Fibroblast of the aortic adventitia (primary cell): Measurements from ENCODE around the gene RSRC1. TPM values are rescaled to one million over a fixed set of nuclear protein-coding genes. Genes with fewer than 3 reads are reported as not detected.
A peak's percentile ranks its signal among the peaks of the same experiment; 100 is the strongest.
"Not testable (repeated sequence)": the region's sequence is repeated elsewhere in the genome, so short reads cannot be mapped to it uniquely, and the experiment has no call there.

ENCODE experiments used
- DNase-seq: peaks from one replicate; pipeline ENCODE4 v3.0.0-alpha.2; 2010; ENCODE audit warnings: low read depth
- H3K4me3 ChIP-seq: 2 replicates; pipeline ENCODE4 v1.5.1; 2011; ENCODE audit warnings: low read depth, mild to moderate bottlenecking, control low read depth, low read length, moderate library complexity
- total RNA-seq: library from RNA; depleted of rRNA; stranded (reverse); fragments of >200 nt; gene quantifications from 2 replicates; pipeline ENCODE4 v1.2.3, GENCODE V29; 2012; ENCODE audit warnings: low replicate concordance
- TF ChIP-seq, protein P1 (sequence below): IDR thresholded peaks from 2 replicates; pipeline ENCODE4 v1.5.1; 2011; ENCODE audit warnings: mild to moderate bottlenecking, low read length, control low read depth, inconsistent platforms; ENCODE audit not compliant: insufficient read depth

The RSRC1 gene
- total RNA-seq, 1 donor = 45.8 TPM

DNA sequence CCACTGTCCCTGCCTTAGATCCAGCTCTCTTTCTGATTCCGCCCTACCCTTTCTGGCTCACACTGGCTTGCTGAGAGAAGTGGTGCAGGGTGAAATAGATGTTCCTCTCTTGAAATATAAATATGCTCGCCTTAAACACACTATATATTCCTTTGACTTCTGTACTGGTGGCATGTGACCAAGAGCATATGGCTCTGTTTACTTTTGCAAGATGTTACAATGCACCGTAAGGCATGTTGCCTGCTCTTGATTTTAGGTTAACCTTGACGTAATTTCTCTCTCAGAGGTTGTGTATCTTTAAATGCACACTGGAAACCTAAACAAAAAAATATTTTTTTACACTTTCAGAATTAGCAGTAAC is 749 bp downstream of the RSRC1 start:
- no peak for DNase-seq
- H3K4me3 ChIP-seq = peak overlapping the region; percentile 91
- TF ChIP-seq, protein P1, sequence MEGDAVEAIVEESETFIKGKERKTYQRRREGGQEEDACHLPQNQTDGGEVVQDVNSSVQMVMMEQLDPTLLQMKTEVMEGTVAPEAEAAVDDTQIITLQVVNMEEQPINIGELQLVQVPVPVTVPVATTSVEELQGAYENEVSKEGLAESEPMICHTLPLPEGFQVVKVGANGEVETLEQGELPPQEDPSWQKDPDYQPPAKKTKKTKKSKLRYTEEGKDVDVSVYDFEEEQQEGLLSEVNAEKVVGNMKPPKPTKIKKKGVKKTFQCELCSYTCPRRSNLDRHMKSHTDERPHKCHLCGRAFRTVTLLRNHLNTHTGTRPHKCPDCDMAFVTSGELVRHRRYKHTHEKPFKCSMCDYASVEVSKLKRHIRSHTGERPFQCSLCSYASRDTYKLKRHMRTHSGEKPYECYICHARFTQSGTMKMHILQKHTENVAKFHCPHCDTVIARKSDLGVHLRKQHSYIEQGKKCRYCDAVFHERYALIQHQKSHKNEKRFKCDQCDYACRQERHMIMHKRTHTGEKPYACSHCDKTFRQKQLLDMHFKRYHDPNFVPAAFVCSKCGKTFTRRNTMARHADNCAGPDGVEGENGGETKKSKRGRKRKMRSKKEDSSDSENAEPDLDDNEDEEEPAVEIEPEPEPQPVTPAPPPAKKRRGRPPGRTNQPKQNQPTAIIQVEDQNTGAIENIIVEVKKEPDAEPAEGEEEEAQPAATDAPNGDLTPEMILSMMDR = no peak

GRCh38 chr3:158111861-158112260 is 2.0 kb downstream of the RSRC1 start:
- H3K4me3 ChIP-seq = no peak overlapping the region
- TF ChIP-seq, protein P1 = no peak
- DNase-seq = no peak

DNA sequence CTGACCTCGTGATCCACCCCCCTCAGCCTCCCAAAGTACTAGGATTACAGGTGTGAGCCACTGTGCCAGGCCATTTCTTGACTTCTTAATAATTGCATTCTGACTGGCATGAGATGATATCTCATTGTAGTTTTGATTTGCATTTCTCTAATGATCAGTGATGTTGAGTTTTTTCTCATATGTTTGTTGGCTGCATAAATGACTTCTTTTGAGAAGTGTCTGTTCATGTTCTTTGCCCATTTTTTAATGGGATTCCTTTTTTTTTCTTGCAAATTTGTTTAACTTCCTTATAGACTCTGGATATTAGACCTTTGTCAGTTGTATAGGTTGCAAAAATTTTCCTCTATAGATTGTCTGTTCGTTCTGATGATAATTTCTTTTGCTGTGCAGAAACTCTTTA is 3.7 kb downstream of the RSRC1 start:
- not testable (repeated sequence) for DNase-seq, H3K4me3 ChIP-seq

DNA sequence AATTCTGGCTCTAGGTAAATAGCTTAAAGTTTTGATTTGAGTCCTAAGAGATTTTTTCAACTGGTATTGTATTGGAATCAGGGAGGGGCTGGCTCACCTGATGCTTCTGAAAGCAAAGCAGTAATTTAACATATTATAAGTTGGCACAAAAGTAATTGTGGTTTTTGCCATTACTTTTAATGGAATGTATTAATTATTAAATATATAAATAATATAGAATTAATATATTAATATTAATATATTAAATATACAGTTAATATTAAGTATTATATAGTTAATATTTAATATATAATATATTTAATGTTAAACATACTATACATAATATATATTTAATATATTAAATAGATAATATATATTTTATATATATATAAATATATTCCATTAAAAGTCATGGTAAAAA is 10.4 kb downstream of the RSRC1 start:
- TF ChIP-seq, protein P1 = no peak
- DNase-seq = no peak
- no peak overlapping the region for H3K4me3 ChIP-seq

DNA sequence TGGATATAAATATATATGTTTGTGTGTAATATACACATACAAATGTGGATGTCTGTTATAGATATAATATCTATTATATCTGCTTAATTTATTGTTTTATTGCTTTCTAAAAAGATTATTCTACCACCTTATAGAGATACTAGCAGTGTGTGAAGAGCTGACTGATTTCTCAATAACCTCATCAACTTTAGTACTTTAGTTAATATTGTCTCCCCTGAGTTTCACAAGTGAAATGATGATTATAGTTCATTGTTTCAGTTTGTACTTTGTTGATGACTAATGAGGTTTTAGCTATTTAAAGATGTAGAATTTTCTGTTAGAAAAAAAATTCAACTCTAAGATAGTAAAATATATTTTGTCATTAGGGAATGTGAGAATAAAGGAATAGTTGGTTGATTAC is 11.4 kb downstream of the RSRC1 start:
- DNase-seq = no peak
- TF ChIP-seq, protein P1 = no peak
- H3K4me3 ChIP-seq = no peak overlapping the region

GRCh38 chr3:158122721-158123120 is 12.8 kb downstream of the RSRC1 start:
- not testable (repeated sequence) for H3K4me3 ChIP-seq, DNase-seq

DNA sequence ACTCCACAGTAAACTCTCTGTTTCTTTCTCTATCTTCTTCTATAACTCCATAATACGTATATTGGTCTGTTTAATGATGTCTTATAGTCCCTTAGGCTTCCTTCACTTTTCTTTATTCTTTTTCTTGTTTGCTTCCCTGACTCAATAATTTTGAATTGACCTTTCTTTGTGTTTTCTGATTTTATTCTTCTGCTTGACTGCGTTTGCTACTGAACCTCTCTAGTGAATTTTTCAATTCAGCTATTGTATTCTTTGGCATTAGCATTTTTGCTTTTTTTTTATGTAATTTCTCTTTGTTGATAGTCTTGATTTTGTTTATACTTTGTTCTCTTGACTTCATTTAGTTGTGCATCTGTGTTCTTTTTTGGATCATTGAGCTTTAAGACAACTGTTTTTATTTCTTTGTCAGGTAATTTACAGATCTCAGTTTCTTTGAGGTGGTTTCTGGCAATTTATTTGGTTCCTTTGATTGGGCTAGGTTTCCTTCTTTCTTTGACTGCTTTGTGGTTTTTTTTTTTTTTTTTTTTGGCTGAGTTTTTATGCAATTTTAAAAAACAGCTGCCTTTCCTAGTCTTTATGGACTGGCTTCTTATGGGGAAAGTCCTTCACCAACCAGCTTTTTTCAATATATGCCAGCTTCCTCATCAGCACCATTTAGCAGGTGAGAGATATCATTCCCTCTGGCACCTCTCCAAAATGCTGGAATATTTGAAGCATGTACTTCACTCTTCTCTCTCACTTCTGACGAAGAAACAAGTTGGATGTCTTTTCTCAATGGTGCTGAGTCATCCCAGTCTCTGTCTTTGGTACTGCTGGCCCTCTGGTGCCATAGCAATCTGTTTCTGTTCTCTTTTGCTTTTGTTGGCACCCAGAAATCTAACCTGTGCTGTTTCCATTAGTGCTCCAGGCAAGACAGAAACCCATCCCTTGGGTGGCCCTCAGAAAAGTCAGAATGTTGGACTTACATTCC is 17.6 kb downstream of the RSRC1 start:
- H3K4me3 ChIP-seq = no peak overlapping the region
- peak; percentile 25 for DNase-seq
- TF ChIP-seq, protein P1 = no peak

- TF ChIP-seq, protein P1 = no peak
These were observed 18.9 kb downstream of the RSRC1 start for GRCh38 chr3:158128755-158129154.

More at GRCh38 chr3:158128755-158129154, 18.9 kb downstream of the RSRC1 start:
- DNase-seq = no peak
- no peak overlapping the region for H3K4me3 ChIP-seq
